Heart left ventricle (tissue), 16 donors: Measurements from ENCODE around the gene SREBF2. TPM values are rescaled to one million over a fixed set of nuclear protein-coding genes. Genes with fewer than 3 reads are reported as not detected.

Source experiments
- ATAC-seq, 4 donors: fragments of 200-7000 bp; cut with Tn5 transposase; one replicate each; pipeline ENCODE4 v1.9.1; 2020 to 2022; ENCODE audit warnings: moderate library complexity in 4 of 4, mild to moderate bottlenecking in 3 of 4, moderate number of reproducible peaks in 1 of 4
- DNase-seq, 5 donors: peaks; one replicate each; pipeline ENCODE4 v3.0.0-alpha.2; 2020
- H3K27ac ChIP-seq, 12 donors: fragments of 200-600 bp; sonication (generic) in 4 of 12; one replicate each; pipeline versions ENCODE4 v1.5.0 to v1.8.0; 2016 to 2022; ENCODE audit warnings: mild to moderate bottlenecking in 2 of 12
- H3K27me3 ChIP-seq, 9 donors: fragments of 200-600 bp; sonication (generic) in 2 of 9; one replicate each; pipeline versions ENCODE4 v1.5.1 to v1.8.0; 2016 to 2022; ENCODE audit warnings: mild to moderate bottlenecking in 3 of 9
- H3K36me3 ChIP-seq, 9 donors: fragments of 200-600 bp; sonication (generic) in 2 of 9; one replicate each; pipeline versions ENCODE4 v1.5.0 to v1.8.0; 2018 to 2022; ENCODE audit warnings: mild to moderate bottlenecking in 2 of 9
- H3K4me1 ChIP-seq, 12 donors: fragments of 200-600 bp; sonication (generic) in 4 of 12; one replicate each; pipeline versions ENCODE4 v1.5.0 to v1.8.0; 2016 to 2022; ENCODE audit warnings: mild to moderate bottlenecking in 3 of 12
- H3K4me3 ChIP-seq, 12 donors: fragments of 200-600 bp; sonication (generic) in 4 of 12; one replicate each; pipeline versions ENCODE4 v1.5.0 to v1.8.0; 2017 to 2022; ENCODE audit warnings: mild to moderate bottlenecking in 9 of 12, moderate library complexity in 4 of 12
- H3K9me3 ChIP-seq, 12 donors: fragments of 200-600 bp; sonication (generic) in 4 of 12; one replicate each; pipeline versions ENCODE4 v1.5.0 to v1.8.0; 2016 to 2022; ENCODE audit warnings: mild to moderate bottlenecking in 1 of 12
- CTCF ChIP-seq, 12 donors: fragments of 200-600 bp; sonication (generic) in 4 of 12; IDR thresholded peaks; one replicate each; pipeline versions ENCODE4 v1.5.0 to v1.8.0; 2018 to 2022; ENCODE audit warnings: antibody characterized with exemption in 12 of 12, mild to moderate bottlenecking in 5 of 12
- POLR2A ChIP-seq, 2 donors: fragments of 450-650 bp; IDR thresholded peaks; one replicate each; pipeline ENCODE4 v1.6.1; 2017; ENCODE audit warnings: antibody characterized with exemption in 2 of 2, mild to moderate bottlenecking in 2 of 2, moderate library complexity in 2 of 2
- WGBS, 4 donors: extraction: QIAGEN DNeasy Blood & Tissue Kit in 2 of 4; methylation state at CpG; one replicate each; pipeline versions ENCODE4 v1.1.5 to v1.1.7; 2013 to 2018; 5-methylcytosine and 5-hydroxymethylcytosine counted together
- intact Hi-C, 10 donors: fragments of 100-400 bp; cut with DNase I; formaldehyde crosslinking; loops; one replicate each; pipeline versions ENCODE4 v1.11.1 to v1.14.2; 2022
- polyA plus RNA-seq, 2 donors: library from polyadenylated mRNA; stranded (reverse); fragments of 200-250 nt; gene quantifications; one replicate each; pipeline ENCODE4 v1.2.3, GENCODE V29; 2013
- total RNA-seq, 9 donors: library from RNA; depleted of rRNA in 2 of 9; stranded (reverse); fragments of >200 nt in 2 of 9; fragmentation: NEBNext Ultra II Directional in 3 of 9; extraction: Animal tissue kit (Norgen Biotek cat#: 25700) in 3 of 9; gene quantifications; one replicate each; pipeline versions ENCODE4 v1.1.0 to v1.2.4, GENCODE V29; 2016 to 2023
- donor health status: ischemic (EF 13 %, LVEDD 7.1; RV severe dilation, severe dysfunction).
- donor health status: healthy with polysubstance abuse.
- donor health status: DM: no; HTN: yes; CAD: no.
- donor health status: DM: no; HTN: no; CAD: no.
- donor health status: ischemic (EF 25% LVEDD 6.9; RV normal size, moderate dysfunction).
- donor health status: ischemic (EF 25% LVEDD 5.7; RV mildly dilated, moderate dysfunction).
- donor health status: healthy.
- donor health status: DM: yes; HTN: yes; CAD: no.
- donor health status: ischemic (EF 35%, LVEDD 5.7; RV mildly dilated, moderate dysfunction).
- donor health status: nonischemic (EF 11% LVEDD 7.7; RV severe dilation, severe dysfunction).
- donor health status: DM: yes; HTN: yes; CAD: no.
- donor health status: PGD.
- donor health status: ischemic (EF 29% LVEDD 5.4; RV normal size, mild dysfunction).
- donor health status: nonischemic (EF 23%, LVEDD 6.1; RV moderate dilation, normal function).

SREBF2 gene
- total and polyA plus RNA-seq, 11 donors = 39.4 to 115 (median 73.0) TPM

GRCh38 chr22:41810022-41810421 lies 22.9 kb upstream of the SREBF2 start:
- peaks cover 0 to 34% (median 21%) of the 10 kb centered on the region in 9 donors for H3K36me3 ChIP-seq

GRCh38 chr22:41812805-41813545 lies 19.9 kb upstream of the SREBF2 start:
- no peaks in the 10 kb centered on the region for H3K27me3 ChIP-seq
- intact Hi-C loops = no loop called here
- no peaks in the 10 kb centered on the region for H3K4me1 ChIP-seq
- no peak overlapping the region for H3K4me3 ChIP-seq
- ATAC-seq = no peak
- H3K9me3 ChIP-seq = no peaks in the 10 kb centered on the region
- peaks cover 0 to 39% (median 27%) of the 10 kb centered on the region in 9 donors for H3K36me3 ChIP-seq
- no peak overlapping the region for H3K27ac ChIP-seq
- TF ChIP-seq POLR2A (IDR thresholded peaks at IDR 0.05) = no peak
- no peak for TF ChIP-seq CTCF (IDR thresholded peaks at IDR 0.05)
- 95 to 98% (median 97%) methylated on average over 16 of the region's 16 CpGs for WGBS, 4 donors
- no peak for DNase-seq

More at GRCh38 chr22:41810022-41810421, 22.9 kb upstream of the SREBF2 start:
- Histone ChIP-seq H3K4me3 (no peak overlapping the region), H3K4me1 (no peaks in the 10 kb centered on the region), H3K27me3 (no peaks in the 10 kb centered on the region), H3K27ac (no peak overlapping the region), H3K9me3 (no peaks in the 10 kb centered on the region)
- ATAC-seq = no peak
- TF ChIP-seq POLR2A (IDR thresholded peaks at IDR 0.05) (no peak), CTCF (IDR thresholded peaks at IDR 0.05) (no peak)
- 93 to 96% (median 95%) methylated on average over 12 of the region's 12 CpGs for WGBS, 4 donors
- no peak for DNase-seq
- intact Hi-C loops = no loop called here

- ATAC-seq (no peak), DNase-seq (no peak)
- no peak overlapping the region for H3K4me3 ChIP-seq
- no peak overlapping the region for H3K27ac ChIP-seq
- WGBS, 4 donors = 94 to 97% (median 96%) methylated on average over 8 to 9 of the region's 9 CpGs
- intact Hi-C loops = no loop called here
- no peaks in the 10 kb centered on the region for H3K4me1 ChIP-seq
- TF ChIP-seq POLR2A (IDR thresholded peaks at IDR 0.05) (no peak), CTCF (IDR thresholded peaks at IDR 0.05) (no peak)
- H3K27me3 ChIP-seq = no peaks in the 10 kb centered on the region
- H3K9me3 ChIP-seq = no peaks in the 10 kb centered on the region
- H3K36me3 ChIP-seq = peaks cover 0 to 39% (median 27%) of the 10 kb centered on the region in 9 donors
These were observed 19.0 kb upstream of the SREBF2 start for GRCh38 chr22:41813726-41814410.

GRCh38 chr22:41815716-41816115 lies 17.2 kb upstream of the SREBF2 start:
- Histone ChIP-seq H3K4me1 (no peaks in the 10 kb centered on the region), H3K36me3 (peaks cover 0 to 29% (median 23%) of the 10 kb centered on the region in 9 donors), H3K9me3 (no peaks in the 10 kb centered on the region), H3K27me3 (no peaks in the 10 kb centered on the region), H3K27ac (no peak overlapping the region), H3K4me3 (no peak overlapping the region)
- intact Hi-C loops = no loop called here
- WGBS, 4 donors = 87 to 99% (median 95%) methylated on average over 3 of the region's 3 CpGs
- DNase-seq (no peak), ATAC-seq (no peak)
- TF ChIP-seq CTCF (IDR thresholded peaks at IDR 0.05) = no peak
- TF ChIP-seq POLR2A (IDR thresholded peaks at IDR 0.05) = no peak
